Esophagus (tissue), 2 donors: Measurements from ENCODE around the gene LGALS12. TPM values are rescaled to one million over a fixed set of nuclear protein-coding genes. Genes with fewer than 3 reads are reported as not detected.
A peak's percentile ranks its signal among the peaks of the same experiment; 100 is the strongest.
"Not testable (repeated sequence)": the region's sequence is repeated elsewhere in the genome, so short reads cannot be mapped to it uniquely, and the experiment has no call there.

ENCODE experiments used
- H3K27ac ChIP-seq, 2 donors: one replicate each; pipeline ENCODE4 v1.5.1; 2013; ENCODE audit warnings: low read depth in 2 of 2, mild to moderate bottlenecking in 2 of 2, inconsistent platforms in 1 of 2, low read length in 1 of 2, moderate library complexity in 1 of 2
- H3K27me3 ChIP-seq, 2 donors: one replicate each; pipeline ENCODE4 v1.6.1; 2013; ENCODE audit warnings: low read length in 2 of 2, control low read depth in 1 of 2, mild to moderate bottlenecking in 1 of 2; ENCODE audit not compliant: insufficient read depth in 2 of 2, control insufficient read depth in 1 of 2
- H3K36me3 ChIP-seq, 2 donors: one replicate each; pipeline ENCODE4 v1.6.1; 2013; ENCODE audit warnings: low read length in 1 of 2; ENCODE audit not compliant: control insufficient read depth in 2 of 2, insufficient read depth in 2 of 2
- H3K4me1 ChIP-seq, 2 donors: one replicate each; pipeline ENCODE4 v1.6.1; 2013; ENCODE audit warnings: low read length in 1 of 2; ENCODE audit not compliant: control insufficient read depth in 2 of 2, insufficient read depth in 2 of 2
- H3K4me3 ChIP-seq, 2 donors: one replicate each; pipeline ENCODE4 v1.5.1; 2013; ENCODE audit warnings: low read length in 2 of 2, mild to moderate bottlenecking in 2 of 2, low read depth in 1 of 2, moderate library complexity in 1 of 2
- H3K9me3 ChIP-seq, 2 donors: one replicate each; pipeline ENCODE4 v1.6.1; 2013; ENCODE audit warnings: mild to moderate bottlenecking in 2 of 2, low read depth in 1 of 2, low read length in 1 of 2, moderate library complexity in 1 of 2; ENCODE audit not compliant: control insufficient read depth in 2 of 2, insufficient read depth in 1 of 2
- WGBS, 2 donors: extraction: QIAGEN DNeasy Blood & Tissue Kit; methylation state at CpG; one replicate each; pipeline ENCODE4 v1.1.7; 2013; 5-methylcytosine and 5-hydroxymethylcytosine counted together
- polyA plus RNA-seq, 2 donors: library from polyadenylated mRNA; stranded (reverse); fragments of 200-250 nt; gene quantifications; one replicate each; pipeline ENCODE4 v1.2.3, GENCODE V29; 2013
- donor health status: healthy with polysubstance abuse.
- donor health status: Bipolar disorder and iron deficiency.

The LGALS12 gene
- polyA plus RNA-seq, 2 donors, result 0.04 TPM; not detected in 1

- Histone ChIP-seq H3K9me3 (no peaks in the 10 kb centered on the region), H3K27me3 (no peaks in the 10 kb centered on the region), H3K27ac (peak within 1 kb of the TSS; percentile 81 to 92), H3K36me3 (no peaks in the 10 kb centered on the region), H3K4me3 (peak within 1 kb of the TSS; percentile 35 to 50), H3K4me1 (peaks cover 3 to 17% of the 10 kb centered on the region in 2 donors)
- 12 to 14% methylated on average over 10 of the region's 10 CpGs for WGBS, 2 donors
Measured at GRCh38 chr11:63536669-63537292, 30.9 kb downstream of the LGALS12 start, which contains the start of gene PLAAT4. Gene PLAAT4, plus strand, starts transcription at chr11:63536808. Its CDS starts 61 bp downstream, at chr11:63536869.

GRCh38 chr11:63537293-63538101 is 31.6 kb downstream of the LGALS12 start:
- Histone ChIP-seq H3K4me3 (peak overlapping the region; percentile 35 to 50), H3K27ac (peak overlapping the region; percentile 81 to 92), H3K4me1 (peaks cover 3 to 17% of the 10 kb centered on the region in 2 donors), H3K36me3 (no peaks in the 10 kb centered on the region), H3K9me3 (no peaks in the 10 kb centered on the region), H3K27me3 (no peaks in the 10 kb centered on the region)
- 18 to 27% methylated on average over 8 of the region's 8 CpGs for WGBS, 2 donors

GRCh38 chr11:63542506-63542905 is 36.6 kb downstream of the LGALS12 start:
- not testable (repeated sequence) for H3K27me3 ChIP-seq, H3K9me3 ChIP-seq, H3K27ac ChIP-seq, H3K4me3 ChIP-seq
- peaks cover 0 to 11% of the 10 kb centered on the region in 2 donors for H3K36me3 ChIP-seq
- peaks cover 3 to 13% of the 10 kb centered on the region in 2 donors for H3K4me1 ChIP-seq
- 75 to 81% methylated on average over 2 of the region's 2 CpGs for WGBS, 2 donors

GRCh38 chr11:63543711-63544110 is 37.8 kb downstream of the LGALS12 start:
- Histone ChIP-seq H3K27ac (no peak overlapping the region), H3K9me3 (no peaks in the 10 kb centered on the region), H3K27me3 (no peaks in the 10 kb centered on the region), H3K36me3 (peaks cover 0 to 11% of the 10 kb centered on the region in 2 donors), H3K4me3 (no peak overlapping the region), H3K4me1 (peaks cover 0 to 2% of the 10 kb centered on the region in 2 donors)
- 94 to 97% methylated on average over 2 of the region's 2 CpGs for WGBS, 2 donors

- H3K4me1 ChIP-seq, result no peaks in the 10 kb centered on the region
- H3K36me3 ChIP-seq, result peaks cover 0 to 11% of the 10 kb centered on the region in 2 donors
- H3K4me3 ChIP-seq, result no peak overlapping the region
- H3K27me3 ChIP-seq, result no peaks in the 10 kb centered on the region
- 93 to 95% methylated on average over 1 of the region's 1 CpG for WGBS, 2 donors
- H3K27ac ChIP-seq, result no peak overlapping the region
- no peaks in the 10 kb centered on the region for H3K9me3 ChIP-seq
Measured at GRCh38 chr11:63547061-63547460, 41.2 kb downstream of the LGALS12 start.

GRCh38 chr11:63548178-63548577 is 42.3 kb downstream of the LGALS12 start:
- Histone ChIP-seq H3K27me3 (no peaks in the 10 kb centered on the region), H3K9me3 (no peaks in the 10 kb centered on the region), H3K4me1 (no peaks in the 10 kb centered on the region), H3K4me3 (no peak overlapping the region), H3K27ac (no peak overlapping the region), H3K36me3 (peaks cover 0 to 11% of the 10 kb centered on the region in 2 donors)
- WGBS, 2 donors, result 64 to 77% methylated on average over 4 of the region's 4 CpGs

GRCh38 chr11:63549411-63549810 is 43.5 kb downstream of the LGALS12 start:
- Histone ChIP-seq H3K9me3 (no peaks in the 10 kb centered on the region), H3K4me1 (no peaks in the 10 kb centered on the region), H3K36me3 (peaks cover 0 to 11% of the 10 kb centered on the region in 2 donors), H3K27me3 (no peaks in the 10 kb centered on the region), H3K4me3 (no peak overlapping the region), H3K27ac (no peak overlapping the region)
- 80 to 92% methylated on average over 4 of the region's 4 CpGs for WGBS, 2 donors

- not testable (repeated sequence) for H3K4me1 ChIP-seq, H3K36me3 ChIP-seq, H3K9me3 ChIP-seq, H3K27ac ChIP-seq, H3K4me3 ChIP-seq, H3K27me3 ChIP-seq
- whole genome bisulfite sequencing, 2 donors, result 88 to 92% methylated on average over 19 to 31 of the region's 31 CpGs
Measured at GRCh38 chr11:63550156-63550700, 44.3 kb downstream of the LGALS12 start.

GRCh38 chr11:63551091-63551888 is 45.4 kb downstream of the LGALS12 start:
- no peak overlapping the region for H3K4me3 ChIP-seq
- H3K27ac ChIP-seq, result no peak overlapping the region
- H3K36me3 ChIP-seq, result peaks cover 0 to 2% of the 10 kb centered on the region in 2 donors
- H3K27me3 ChIP-seq, result no peaks in the 10 kb centered on the region
- H3K9me3 ChIP-seq, result no peaks in the 10 kb centered on the region
- H3K4me1 ChIP-seq, result no peaks in the 10 kb centered on the region
- WGBS, 2 donors, result 76 to 83% methylated on average over 27 of the region's 27 CpGs
